Endothelial cell of umbilical vein (primary cell): ENCODE results near the gene TBCC. TPM values are rescaled to one million over a fixed set of nuclear protein-coding genes. Genes with fewer than 3 reads are reported as not detected.

Experiments used
- BruUV-seq: library from RNA; stranded (reverse); fragments of 400-500 nt; replicated peaks from 2 replicates; lab custom pipeline; 2021; lab: Mats Ljungman, UMichigan
- CTCF ChIA-PET: fragments of 300-600, 350-600 bp; sonication (Branson Sonifier 250); formaldehyde crosslinking; loops from one replicate; lab custom pipeline; 2021; ENCODE audit warnings: antibody characterized with exemption, inconsistent platforms; lab: Charles Lee
- POLR2A ChIA-PET: fragments of 300-600, 350-600 bp; sonication (Branson Sonifier 250); formaldehyde crosslinking; loops from one replicate; lab custom pipeline; 2021; ENCODE audit warnings: antibody characterized with exemption, inconsistent platforms; lab: Charles Lee
- DNase-seq: peaks from one replicate; pipeline ENCODE4 v3.0.0-alpha.2; 2011; ENCODE audit warnings: low read depth, low spot score
- FAIRE-seq: peaks from 2 replicates; lab custom pipeline; 2011; peaks lifted over from hg19 to GRCh38; lab: Jason Lieb, UNC
- H2AFZ ChIP-seq: 2 replicates; pipeline ENCODE4 v1.6.0; 2012; ENCODE audit warnings: low read depth, low read length, control low read depth, inconsistent platforms
- H3K27ac ChIP-seq: 2 replicates; pipeline ENCODE4 v1.5.1; 2011; ENCODE audit warnings: low read depth, mild to moderate bottlenecking, control low read depth, low read length, moderate library complexity; ENCODE audit not compliant: insufficient read depth
- H3K27me3 ChIP-seq, 2 experiments: 2 replicates each; pipeline versions ENCODE4 v1.6.0 to v1.6.1; 2011; ENCODE audit warnings: low read length in 2 of 2, mixed read lengths in 1 of 2; ENCODE audit not compliant: control insufficient read depth in 2 of 2, insufficient read depth in 2 of 2
- H3K36me3 ChIP-seq, 2 experiments: 2 replicates in 1 of 2; 3 replicates in 1 of 2; pipeline ENCODE4 v1.5.1; 2011; ENCODE audit warnings: low read length in 2 of 2, mild to moderate bottlenecking in 1 of 2, moderate library complexity in 1 of 2; ENCODE audit not compliant: control insufficient read depth in 2 of 2, insufficient read depth in 2 of 2; ENCODE audit errors: extremely low read depth in 1 of 2
- H3K4me1 ChIP-seq: 3 replicates; pipeline ENCODE4 v1.5.1; 2011; ENCODE audit warnings: mild to moderate bottlenecking, low read length; ENCODE audit not compliant: control insufficient read depth, insufficient read depth; ENCODE audit errors: extremely low read depth
- H3K4me2 ChIP-seq: 2 replicates; pipeline ENCODE4 v1.6.1; 2011; ENCODE audit warnings: low read length, control low read depth, mixed read lengths; ENCODE audit not compliant: insufficient read depth
- H3K4me3 ChIP-seq, 3 experiments: fragments of 200-600 bp in 1 of 3; sonication (generic), shearing (Covaris generic) in 1 of 3; replicated peaks in 1 of 3; 2 replicates each; pipeline ENCODE4 v1.5.1; 2011 to 2016; ENCODE audit warnings: control low read depth in 3 of 3, low read length in 3 of 3, mild to moderate bottlenecking in 2 of 3, inconsistent platforms in 1 of 3, low read depth in 1 of 3, moderate library complexity in 1 of 3; ENCODE audit not compliant: insufficient read depth in 1 of 3
- H3K79me2 ChIP-seq: 2 replicates; pipeline ENCODE4 v1.6.0; 2012; ENCODE audit warnings: low read length, inconsistent platforms; ENCODE audit not compliant: control insufficient read depth, insufficient read depth
- H3K9ac ChIP-seq: replicated peaks from 2 replicates; pipeline ENCODE3; 2011; ENCODE audit warnings: low read length, control low read depth; ENCODE audit not compliant: insufficient read depth; ENCODE audit errors: extremely low read depth
- H3K9me1 ChIP-seq: replicated peaks from 3 replicates; pipeline ENCODE4 v1.6.0; 2011; ENCODE audit warnings: mild to moderate bottlenecking, low read length; ENCODE audit not compliant: control insufficient read depth, insufficient read depth; ENCODE audit errors: extremely low read depth
- H3K9me3 ChIP-seq: replicated peaks from 2 replicates; pipeline ENCODE4 v1.5.1; 2012; ENCODE audit warnings: low read length, inconsistent platforms; ENCODE audit not compliant: control insufficient read depth, insufficient read depth
- H4K20me1 ChIP-seq: replicated peaks from 2 replicates; pipeline ENCODE3; 2011; ENCODE audit warnings: mild to moderate bottlenecking, low read length; ENCODE audit not compliant: control insufficient read depth, insufficient read depth; ENCODE audit errors: extremely low read depth
- CTCF ChIP-seq, 2 donors: IDR thresholded peaks; 1 replicate in 1 of 2; 2 replicates in 1 of 2; pipeline ENCODE4 v1.5.1; 2011; ENCODE audit warnings: low read length in 2 of 2, mild to moderate bottlenecking in 2 of 2, moderate library complexity in 2 of 2, control low read depth in 1 of 2, inconsistent platforms in 1 of 2, low read depth in 1 of 2; ENCODE audit not compliant: insufficient read depth in 1 of 2; ENCODE audit errors: extremely low read depth in 1 of 2
- EZH2 ChIP-seq: IDR thresholded peaks from 2 replicates; pipeline ENCODE4 v1.6.1; 2012; ENCODE audit warnings: borderline replicate concordance, low read depth, mild to moderate bottlenecking, moderate library complexity, low read length, inconsistent platforms; ENCODE audit not compliant: severe bottlenecking
- FOS ChIP-seq: IDR thresholded peaks from 2 replicates; pipeline ENCODE4 v1.6.1; 2011; ENCODE audit warnings: mild to moderate bottlenecking, low read length, moderate library complexity, borderline replicate concordance; ENCODE audit not compliant: insufficient read depth
- GATA2 ChIP-seq: IDR thresholded peaks from 2 replicates; pipeline ENCODE4 v1.7.0; 2011; ENCODE audit warnings: low read depth, mild to moderate bottlenecking, moderate library complexity, mixed read lengths, low read length; ENCODE audit not compliant: insufficient read length, insufficient read depth
- JUN ChIP-seq: IDR thresholded peaks from 2 replicates; pipeline ENCODE4 v1.6.1; 2011; ENCODE audit warnings: borderline replicate concordance, low read depth; ENCODE audit not compliant: insufficient read length, insufficient read depth
- MAX ChIP-seq: IDR thresholded peaks from 2 replicates; pipeline ENCODE4 v1.6.1; 2011; ENCODE audit not compliant: insufficient read depth, insufficient read length
- POLR2A ChIP-seq: IDR thresholded peaks from 2 replicates; pipeline ENCODE4 v1.6.1; 2012; ENCODE audit warnings: low read depth, mild to moderate bottlenecking, control low read depth, low read length
- dilution Hi-C: fragments of 300-500 bp; cut with MboI; formaldehyde crosslinking; loops from one replicate; pipeline ENCODE4 v1.15.0; 2019; ENCODE audit warnings: low sequenced_read_pairs; ENCODE audit not compliant: extremely low pct_ligation_motif_present
- intact Hi-C: fragments of 100-400 bp; cut with micrococcal nuclease; formaldehyde crosslinking; loops from one replicate; pipeline ENCODE4 v1.10.0; 2022
- polyA plus RNA-seq, 4 experiments: library from polyadenylated mRNA; depleted of rRNA in 3 of 4; stranded (reverse) in 3 of 4; unstranded in 1 of 4; fragments of >200 nt; gene quantifications; 2 replicates each; pipeline versions ENCODE4 v1.2.1 to v1.2.3, GENCODE V29; 2011 to 2012; ENCODE audit warnings: missing spikeins in 1 of 4
- total RNA-seq: library from RNA; stranded (reverse); gene quantifications from 2 replicates; pipeline ENCODE4 v1.2.3, GENCODE V29; 2021

Gene TBCC
- total and polyA plus RNA-seq, 2 donors (not counting 3 experiments of a cell fraction or from before 2014, with no cell fraction given): 15.9 to 19.1 TPM

DNA sequence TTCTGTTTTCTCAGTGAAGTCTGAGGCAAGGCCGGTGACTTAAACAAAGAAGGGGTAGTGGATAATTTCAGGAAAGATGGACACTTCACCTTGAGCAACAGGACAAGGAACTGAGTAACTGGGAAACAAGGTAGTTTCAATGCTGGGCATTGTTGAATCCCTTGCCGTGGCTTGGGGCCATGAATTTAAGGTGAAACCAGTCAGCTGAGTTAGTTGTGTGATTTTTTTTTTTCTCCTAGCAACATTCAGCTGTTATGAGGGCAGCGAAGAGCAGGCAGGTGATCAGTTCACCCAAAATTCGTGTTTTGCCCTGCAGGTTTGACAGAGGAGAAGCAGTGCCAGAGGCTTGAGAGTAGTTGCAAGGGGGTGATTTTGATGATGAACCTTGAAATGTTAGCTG, 42.8 kb upstream of the TBCC start:
- Histone ChIP-seq H3K36me3 (no peaks in the 10 kb centered on the region), H3K4me3 (no peak overlapping the region), H3K27me3 (no peaks in the 10 kb centered on the region), H3K4me2 (no peak overlapping the region), H2AFZ (no peak overlapping the region), H3K79me2 (peaks cover 40% of the 10 kb centered on the region), H3K27ac (no peak overlapping the region), H3K4me1 (peaks cover 10% of the 10 kb centered on the region), H3K9ac (no peak overlapping the region), H3K9me3 (no peaks in the 10 kb centered on the region), H4K20me1 (no peaks in the 10 kb centered on the region), H3K9me1 (no peaks in the 10 kb centered on the region)
- FAIRE-seq (no peak), DNase-seq (no peak)
- TF ChIP-seq JUN: no peak
- TF ChIP-seq CTCF (IDR thresholded peaks at IDR 0.05; ENCODE audit: extremely low read depth in 1 of 2, insufficient read depth in 1 of 2, low read depth in 1 of 2, low read length in 2 of 2): no peak
- no peak for TF ChIP-seq EZH2
- TF ChIP-seq FOS: no peak
- TF ChIP-seq GATA2: no peak
- TF ChIP-seq MAX: no peak
- no peak for TF ChIP-seq POLR2A
- intact Hi-C loops (no loop called here), dilution Hi-C loops (no loop called here)
- POLR2A ChIA-PET: interaction anchor here (0.6 kb wide), 1 partner anchor 22 kb away, joined by 6 read pairs; no protein-coding TSS in a partner anchor
- BruUV-seq: no TSS peak
- CTCF ChIA-PET: no interaction called here
